ENCODE results near the gene PLEKHH2. TPM values are rescaled to one million over a fixed set of nuclear protein-coding genes. Genes with fewer than 3 reads are reported as not detected.

PLEKHH2 gene
- 0.09 and 0.28 TPM in 2 replicates for total RNA-seq

DNA sequence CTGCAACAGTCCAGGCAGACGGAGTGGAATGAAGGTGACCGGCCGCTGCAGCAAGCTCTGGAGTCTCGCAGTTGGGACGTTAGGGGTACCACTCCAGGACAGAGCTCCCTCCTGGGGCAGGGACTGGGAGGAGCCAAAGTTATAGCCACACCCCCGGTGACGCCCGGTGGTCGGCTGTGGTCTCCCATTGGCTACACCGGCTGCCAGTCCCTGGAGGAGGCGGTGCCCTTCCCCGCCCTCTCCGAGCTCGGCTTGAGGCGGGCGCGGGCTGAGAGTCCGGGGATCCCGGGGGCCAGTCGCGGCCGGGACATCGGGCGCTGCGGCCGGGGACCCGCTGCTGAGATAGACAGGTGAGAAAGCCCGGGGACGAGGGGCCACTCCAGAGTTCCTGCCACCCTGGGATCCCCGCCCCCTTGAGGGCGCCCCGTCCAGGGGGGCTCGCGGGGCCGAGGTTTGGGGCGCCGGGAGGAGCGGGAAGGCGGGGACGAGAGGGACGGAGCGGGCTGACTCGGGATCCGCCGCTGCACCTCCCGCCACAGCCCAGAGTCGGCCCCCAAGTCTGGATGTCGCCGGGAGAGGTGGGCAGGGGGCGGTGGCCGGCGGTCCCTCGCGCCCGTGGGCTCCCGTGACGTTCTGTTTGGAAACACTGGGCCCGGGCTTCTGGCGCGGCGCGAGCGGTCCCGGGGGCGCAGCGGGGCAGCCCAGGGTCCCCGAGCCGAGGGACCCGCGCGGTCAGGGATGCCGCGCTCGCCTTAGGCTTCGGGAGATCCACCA is at the start of gene PLEKHH2:
TSS of gene PLEKHH2 (plus strand) at position 231 of the 774 bp plus-strand sequence. CDS start 7,414 bp downstream, outside the sequence.

DNA sequence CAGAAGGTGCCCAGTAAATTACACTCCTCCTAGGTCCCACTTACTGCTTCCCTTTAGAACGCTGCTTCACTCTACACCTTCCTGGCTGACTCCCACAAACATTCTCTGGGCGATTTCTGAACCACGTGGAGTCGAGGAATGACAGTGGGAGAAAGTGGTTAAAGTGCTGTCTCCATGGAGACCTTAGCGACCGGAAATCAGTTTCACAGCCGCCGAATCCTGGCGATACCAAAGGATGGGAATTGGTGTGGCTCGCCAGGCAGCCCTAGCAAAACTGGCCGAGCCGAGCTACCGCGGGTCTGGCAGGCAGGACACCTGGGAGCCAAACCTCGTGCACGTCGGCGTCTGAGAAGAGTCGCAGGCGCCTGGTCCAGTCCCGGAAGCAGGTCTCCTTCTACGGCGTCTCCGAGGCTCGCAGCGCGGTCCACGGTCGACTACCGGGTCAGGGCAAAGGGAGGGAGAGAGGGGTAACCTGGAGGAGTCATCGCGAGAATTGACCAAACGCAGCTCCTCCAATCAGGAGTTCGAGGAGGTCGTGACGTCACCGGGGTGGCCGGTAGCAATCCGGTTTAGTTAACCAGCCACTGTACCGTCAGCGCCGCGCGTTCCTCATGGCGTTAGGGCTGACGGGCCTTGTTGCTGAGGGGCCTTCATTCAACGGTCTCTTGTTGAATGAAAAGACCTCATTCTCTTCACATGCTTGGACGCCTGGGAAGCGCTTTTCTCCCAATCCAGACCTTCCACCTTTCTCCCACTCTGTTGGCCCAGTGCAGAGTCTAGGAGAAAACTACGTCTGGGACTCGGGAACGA is 41.3 kb upstream of the PLEKHH2 start, which contains the start of gene THADA:
TSS of gene THADA (minus strand) at position 436 of the 810 bp plus-strand sequence. CDS start 3,646 bp downstream, outside the sequence.

DNA sequence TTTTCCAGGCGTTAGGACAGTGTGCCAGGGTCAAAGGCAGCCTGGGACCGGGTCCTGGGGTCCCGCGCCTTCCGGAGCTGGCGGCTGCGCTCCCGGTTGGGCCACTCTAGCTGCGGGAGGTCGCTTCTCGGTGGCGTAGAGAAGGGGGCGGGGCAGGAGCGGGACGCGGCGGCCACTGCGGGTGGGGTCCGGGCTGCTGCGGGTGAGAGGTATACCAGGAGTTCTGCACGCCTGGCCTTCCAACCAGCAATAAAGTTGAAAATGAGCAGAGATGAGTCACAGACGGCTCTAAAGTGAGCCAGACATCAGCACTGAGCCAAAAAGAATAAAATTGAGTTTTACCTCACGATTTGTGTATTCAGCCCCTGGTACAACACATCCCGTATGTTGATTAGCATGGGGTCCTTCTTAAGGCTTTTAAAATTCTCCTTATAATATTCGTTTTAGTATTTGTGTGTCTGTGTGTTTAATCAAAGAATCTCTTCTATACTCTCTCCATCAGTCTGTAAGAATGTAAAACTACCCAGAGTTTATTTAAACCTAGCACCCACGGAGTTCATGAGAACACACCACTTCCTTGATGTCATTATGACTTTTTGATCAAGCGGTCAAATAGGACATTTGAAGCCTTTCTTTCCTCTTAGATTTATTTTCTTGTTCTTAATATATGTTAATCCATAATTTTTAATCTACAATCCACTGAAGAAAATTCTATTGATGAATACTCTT is 39.4 kb downstream of the PLEKHH2 start, which contains the start of gene C1GALT1C1L:
TSS of gene C1GALT1C1L (minus strand) at position 108 of the 729 bp plus-strand sequence. CDS start at position 1, 107 bp downstream.

DNA sequence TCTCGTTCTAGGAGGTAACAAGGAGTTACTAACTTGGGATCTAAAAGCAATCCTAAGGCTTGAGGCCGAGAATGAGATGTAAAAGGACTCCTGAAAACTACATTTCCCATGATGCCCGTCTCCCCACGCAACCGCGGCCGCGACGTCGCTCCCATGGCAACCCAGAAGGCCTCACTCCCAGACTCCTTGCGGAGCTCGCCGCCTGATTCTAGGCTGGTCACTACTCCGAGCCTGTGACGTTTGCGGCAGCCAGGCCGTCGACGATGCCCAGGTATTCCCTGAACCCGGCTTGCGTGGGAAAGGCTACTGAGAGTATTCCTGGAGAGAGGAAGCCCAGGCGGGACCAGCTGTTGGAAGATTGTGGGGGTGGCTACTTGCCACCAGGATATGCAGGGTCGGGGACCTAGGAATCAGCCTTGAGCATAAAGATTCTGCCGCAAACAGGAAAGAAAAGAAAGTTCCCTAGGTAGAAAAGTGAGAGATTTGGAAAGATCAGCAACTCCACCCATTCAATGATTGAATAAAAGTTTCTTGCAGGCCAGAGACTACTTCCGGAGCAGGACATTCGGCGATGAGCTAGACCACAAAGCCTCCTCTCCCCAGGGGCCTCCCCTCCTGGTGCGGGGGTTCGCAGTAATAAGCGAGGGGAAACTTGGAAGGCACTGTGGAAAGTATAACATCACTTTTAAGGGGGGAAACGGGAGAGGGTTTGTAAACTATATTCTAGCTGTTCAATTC is 137.0 kb downstream of the PLEKHH2 start, which contains the start of gene DYNC2LI1:
TSS of gene DYNC2LI1 (plus strand) at position 164 of the 738 bp plus-strand sequence. CDS start at position 264, 100 bp downstream.

Other genes with a start within 250 kb of the PLEKHH2 start
- 24.3 and 32.8 TPM in 2 replicates for gene THADA, start 41.2 kb upstream of the PLEKHH2 start, total RNA-seq
- 0.09 TPM in 2 replicates for gene C1GALT1C1L, start 39.2 kb downstream of the PLEKHH2 start, total RNA-seq
- gene DYNC2LI1, start 136.8 kb downstream of the PLEKHH2 start, total RNA-seq: 9.6 and 10.9 TPM in 2 replicates
- not detected in 2 replicates for gene ABCG5, start 201.6 kb downstream of the PLEKHH2 start, total RNA-seq
- gene ABCG8, start 201.7 kb downstream of the PLEKHH2 start, total RNA-seq: not detected in 2 replicates

All from endothelial cell of coronary artery (primary cell).